HCT116 (cell line): ENCODE measurements around the gene UCP2.

Experiments used
- EZH2 ChIP-seq: fragments of 200-600 bp; sonication (generic); IDR thresholded peaks from 2 replicates; pipeline ENCODE4 v1.6.1; 2017; ENCODE audit warnings: antibody characterized with exemption, mixed run types
- POLR2A ChIP-seq: IDR thresholded peaks from 2 replicates; pipeline ENCODE4 v1.7.0; 2011; ENCODE audit warnings: borderline replicate concordance; ENCODE audit not compliant: insufficient read depth, insufficient read length; ENCODE audit errors: extremely low read depth
- POLR2AphosphoS5 ChIP-seq: IDR thresholded peaks from 2 replicates; pipeline ENCODE4 v1.6.1; 2011; ENCODE audit warnings: mild to moderate bottlenecking, low read depth, low read length, moderate library complexity

- TF ChIP-seq POLR2AphosphoS5 (no peak), EZH2 (no peak), POLR2A (no peak)
These were observed 32.2 kb upstream of the UCP2 start for GRCh38 chr11:74014880-74015279.
